ENCODE results near the gene DHX30. TPM values are rescaled to one million over a fixed set of nuclear protein-coding genes. Genes with fewer than 3 reads are reported as not detected.

DHX30 gene
- total and polyA plus RNA-seq, 2 of the 4 experiments (the other 2 are of a cell fraction), result 55.6 to 57.2 TPM

DNA sequence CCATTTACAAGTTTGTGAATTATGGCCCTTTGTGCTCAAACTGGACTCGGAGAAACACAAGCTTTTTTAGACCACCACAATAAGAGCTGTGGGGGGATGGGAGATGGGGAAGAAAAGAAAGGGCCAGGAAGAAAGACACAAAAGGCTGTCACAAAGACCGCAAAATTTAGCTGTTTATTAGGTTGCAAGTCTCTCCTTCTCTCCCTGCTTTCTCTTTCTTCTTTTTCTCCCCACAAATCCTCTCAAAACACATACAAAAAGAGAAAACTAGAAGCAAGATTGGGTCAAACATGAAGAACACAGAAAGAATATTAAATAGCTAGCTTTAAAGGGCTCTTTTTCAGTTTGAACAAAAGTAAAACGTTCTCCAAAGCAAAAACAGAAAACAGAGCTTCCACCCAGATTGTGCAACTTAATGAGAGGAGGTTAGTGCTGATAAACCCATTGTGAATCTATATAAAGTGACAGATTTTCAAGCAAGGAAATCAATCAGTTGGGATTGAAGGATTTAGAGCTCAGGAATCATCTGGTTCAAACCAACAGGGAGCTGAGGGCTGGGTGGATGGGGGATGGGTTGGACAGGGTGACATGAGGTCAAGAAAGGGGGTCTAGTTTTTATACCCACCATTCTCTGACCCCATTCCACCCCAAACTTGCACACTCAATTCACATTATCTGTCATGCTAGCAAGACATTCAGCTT, 87.3 kb downstream of the DHX30 start:
- H4K91ac ChIP-seq (ENCODE audit: insufficient read depth, low read depth, low read length), result no peak overlapping the region
- no peak overlapping the region for H3K56ac ChIP-seq (ENCODE audit: extremely low read depth, insufficient read depth, low read length)
- no peak overlapping the region for H2BK120ac ChIP-seq (ENCODE audit: low read depth, low read length)
- H3K36me3 ChIP-seq (ENCODE audit: control insufficient read depth, insufficient read depth, low read length), result peaks cover 36% of the 10 kb centered on the region
- H3K23ac ChIP-seq (ENCODE audit: low read depth, low read length), result no peak overlapping the region; the same call in 1 of the 2 replicates
- peaks cover 18% of the 10 kb centered on the region for H3K9me1 ChIP-seq (ENCODE audit: insufficient read depth, low read length)
- BruUV-seq (replicated peaks), result no TSS peak
- no peak overlapping the region for H2BK5ac ChIP-seq (ENCODE audit: low read depth, low read length, poor library complexity, severe bottlenecking)
- peaks cover 7% of the 10 kb centered on the region; the same call in 1 of the 2 replicates for H3K4me1 ChIP-seq (ENCODE audit: control insufficient read depth, insufficient read depth, low read length)
- in situ Hi-C loops (cut with MboI; ENCODE audit: low sequenced_read_pairs) (no loop called here), intact Hi-C loops (cut with micrococcal nuclease) (no loop called here), dilution Hi-C loops (cut with HindIII; ENCODE audit: low sequenced_read_pairs, unreplicated experiment) (no loop called here)
- H4K8ac ChIP-seq (ENCODE audit: low read depth in 2 of 2, low read length in 2 of 2), result 0 out of 4 replicates have a peak overlapping the region, but pooled peaks of 1 of the 2 experiments have one; percentile 31
- H3K4ac ChIP-seq (ENCODE audit: low read depth, low read length), result no peak overlapping the region
- no peak overlapping the region for H3K18ac ChIP-seq (ENCODE audit: low read depth, low read length)
- no peak overlapping the region for H2AK9ac ChIP-seq (replicated peaks; ENCODE audit: low read depth, low read length, poor library complexity)
- CTCF ChIA-PET, result interaction anchor here (0.9 kb wide), 1 partner anchor 31 kb away, joined by 3 read pairs; no protein-coding TSS in a partner anchor
- peak overlapping the region; percentile 42; the same call in 1 of the 2 replicates for H3K27ac ChIP-seq (ENCODE audit: insufficient read depth, low read length)
- no peak overlapping the region for H2AFZ ChIP-seq (replicated peaks; ENCODE audit: low read length, poor library complexity)
- POLR2A ChIA-PET (ENCODE audit: unreplicated experiment), result interaction anchor here (0.6 kb wide), 1 partner anchor 369 kb away, joined by 3 read pairs; no protein-coding TSS in a partner anchor
- H3K27me3 ChIP-seq (ENCODE audit: control insufficient read depth, insufficient read depth, low read length), result no peaks in the 10 kb centered on the region
- H2BK15ac ChIP-seq (ENCODE audit: low read depth, low read length), result no peak overlapping the region
- peak overlapping the region; percentile 94; the same call in 1 of the 2 replicates for H4K5ac ChIP-seq (ENCODE audit: low read depth, low read length)
- no peak for DNase-seq
- H2BK20ac ChIP-seq (ENCODE audit: low read depth, low read length), result no peak overlapping the region
- H2AK5ac ChIP-seq (ENCODE audit: low read depth, low read length), result no peak overlapping the region
- H3K79me1 ChIP-seq (ENCODE audit: low read depth in 1 of 2, low read length in 2 of 2), result peaks cover 29 to 68% of the 10 kb centered on the region in 2 experiments
- no peak overlapping the region; the same call in 1 of the 2 replicates for H3K14ac ChIP-seq (replicated peaks; ENCODE audit: low read depth, low read length)
- WGBS, 2 experiments (ENCODE audit: extremely low coverage in 2 of 2, insufficient read length in 1 of 2), result no CpG with 5 or more reads among the region's 3 CpGs
- H4K20me1 ChIP-seq (ENCODE audit: insufficient read depth, low read length), result peaks cover 11% of the 10 kb centered on the region
- H3K4me2 ChIP-seq (ENCODE audit: low read depth, low read length), result no peak overlapping the region
- peak overlapping the region; percentile 56; the same call in 1 of the 2 replicates for H3K9ac ChIP-seq (ENCODE audit: low read depth, low read length)
- no peak overlapping the region for H3K4me3 ChIP-seq (ENCODE audit: insufficient read depth, low read depth, low read length)
- ATAC-seq (ENCODE audit: low read depth), result no peak
- peak; percentile 47; the same call in 1 of the 2 replicates for TF ChIP-seq CEBPB (IDR thresholded peaks at IDR 0.05; ENCODE audit: low read depth, low read length)
- no peak for TF ChIP-seq MAFK (IDR thresholded peaks at IDR 0.05; ENCODE audit: low read depth, low read length)
- no peaks in the 10 kb centered on the region for H3K9me3 ChIP-seq (ENCODE audit: control insufficient read depth, insufficient read depth, low read length)

Measured in IMR-90 (cell line).